SK-N-SH treated with all-trans-retinoic acid at 6 μM for 48 hours (cell line): ENCODE measurements around the gene PLXNC1.

ENCODE experiments used
- CSDC2 ChIP-seq: fragments of 250-450 bp; sonication (Bioruptor Pico); IDR thresholded peaks from 2 replicates; pipeline ENCODE4 v1.5.0; 2020; ENCODE audit warnings: mild to moderate bottlenecking, moderate library complexity
- PATZ1 ChIP-seq: fragments of 250-450 bp; sonication (Bioruptor Pico); IDR thresholded peaks from 2 replicates; pipeline ENCODE4 v1.8.0; 2020; ENCODE audit warnings: mild to moderate bottlenecking, moderate library complexity, borderline replicate concordance
- POU6F1 ChIP-seq: fragments of 250-450 bp; sonication (Bioruptor Pico); IDR thresholded peaks from 2 replicates; pipeline ENCODE4 v1.8.0; 2021; ENCODE audit warnings: low read depth, mild to moderate bottlenecking, moderate library complexity, borderline replicate concordance
- ZNF70 ChIP-seq: fragments of 450-650 bp; formaldehyde crosslinking; IDR thresholded peaks from 2 replicates; pipeline ENCODE4 v1.5.0; 2020; ENCODE audit warnings: mild to moderate bottlenecking, moderate library complexity
- ZNF8 ChIP-seq: fragments of 450-650 bp; formaldehyde crosslinking; IDR thresholded peaks from 2 replicates; pipeline ENCODE4 v1.5.0; 2020; ENCODE audit warnings: mild to moderate bottlenecking, moderate library complexity

GRCh38 chr12:94128280-94128679, 20.1 kb upstream of the PLXNC1 start:
- TF ChIP-seq ZNF8 (CRISPR knock-in tag): no peak
- TF ChIP-seq PATZ1 (CRISPR knock-in tag): no peak
- no peak for TF ChIP-seq ZNF70
- TF ChIP-seq CSDC2: no peak
- TF ChIP-seq POU6F1: no peak
